GM18951 (cell line): ENCODE measurements around the gene TRMT2A.

ENCODE experiments used
- POLR2A ChIP-seq: IDR thresholded peaks from 4 replicates; pipeline ENCODE4 v1.6.1; 2011; ENCODE audit warnings: mild to moderate bottlenecking; ENCODE audit not compliant: insufficient read length, insufficient read depth; ENCODE audit errors: extremely low read depth
- in situ Hi-C: fragments of 300-500 bp; cut with MboI; formaldehyde crosslinking; loops from one replicate; pipeline ENCODE4 v1.12.0; 2022; ENCODE audit warnings: low sequenced_read_pairs, mixed read lengths, inconsistent platforms; ENCODE audit not compliant: unreplicated experiment

TRMT2A gene

GRCh38 chr22:20114506-20115475, 2.2 kb downstream of the TRMT2A start:
- in situ Hi-C loops: no loop called here
- no peak for TF ChIP-seq POLR2A

- TF ChIP-seq POLR2A: no peak
- in situ Hi-C loops: no loop called here
Measured at GRCh38 chr22:20113551-20114310, 3.3 kb downstream of the TRMT2A start.

- in situ Hi-C loops: no loop called here
- peak; percentile 23 for TF ChIP-seq POLR2A
Measured at GRCh38 chr22:20112623-20113511, 4.2 kb downstream of the TRMT2A start.

- TF ChIP-seq POLR2A: no peak
Measured at GRCh38 chr22:20111689-20112622, 5.1 kb downstream of the TRMT2A start.

GRCh38 chr22:20111045-20111688, 5.9 kb downstream of the TRMT2A start:
- TF ChIP-seq POLR2A: peak; percentile 34
- in situ Hi-C loops: no loop called here

More at GRCh38 chr22:20111689-20112622, 5.1 kb downstream of the TRMT2A start:
- in situ Hi-C loops: no loop called here

- in situ Hi-C loops: no loop called here
- no peak for TF ChIP-seq POLR2A
Measured at GRCh38 chr22:20110359-20110985, 6.6 kb downstream of the TRMT2A start.

- in situ Hi-C loops: no loop called here
- TF ChIP-seq POLR2A: no peak
Measured at GRCh38 chr22:20109411-20110358, 7.3 kb downstream of the TRMT2A start.

- in situ Hi-C loops: no loop called here
- TF ChIP-seq POLR2A: no peak
Measured at GRCh38 chr22:20108757-20109230, 8.2 kb downstream of the TRMT2A start.

- TF ChIP-seq POLR2A: no peak
- in situ Hi-C loops: no loop called here
Measured at GRCh38 chr22:20107951-20108756, 8.9 kb downstream of the TRMT2A start.
